Measurements from ENCODE around the gene SMG5.
"Not testable (repeated sequence)": the region's sequence is repeated elsewhere in the genome, so short reads cannot be mapped to it uniquely, and the experiment has no call there.

The SMG5 gene

DNA sequence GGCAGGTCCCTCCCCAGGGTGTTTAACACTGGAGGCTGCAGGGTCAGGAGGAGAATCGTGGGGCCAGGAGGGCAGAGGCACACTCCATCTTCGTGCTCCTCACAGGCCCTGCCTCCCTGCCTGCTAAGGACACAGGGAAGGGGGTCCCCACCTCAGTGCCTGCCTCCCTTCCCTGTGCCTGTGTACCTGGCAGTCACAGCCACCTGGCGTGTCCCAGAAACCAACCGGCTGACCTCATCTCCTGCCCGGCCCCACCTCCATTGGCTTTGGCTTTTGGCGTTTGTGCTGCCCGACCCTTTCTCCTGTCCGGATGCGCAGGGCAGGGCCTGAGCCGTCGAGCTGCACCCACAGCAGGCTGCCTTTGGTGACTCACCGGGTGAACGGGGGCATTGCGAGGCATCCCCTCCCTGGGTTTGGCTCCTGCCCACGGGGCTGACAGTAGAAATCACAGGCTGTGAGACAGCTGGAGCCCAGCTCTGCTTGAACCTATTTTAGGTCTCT, 41.3 kb downstream of the SMG5 start:
- DNase-seq = no peak

GRCh38 chr1:156238248-156238647, 44.4 kb downstream of the SMG5 start:
- DNase-seq = no peak

- DNase-seq = no peak
Observed at GRCh38 chr1:156236164-156236563, 46.5 kb downstream of the SMG5 start.

DNA sequence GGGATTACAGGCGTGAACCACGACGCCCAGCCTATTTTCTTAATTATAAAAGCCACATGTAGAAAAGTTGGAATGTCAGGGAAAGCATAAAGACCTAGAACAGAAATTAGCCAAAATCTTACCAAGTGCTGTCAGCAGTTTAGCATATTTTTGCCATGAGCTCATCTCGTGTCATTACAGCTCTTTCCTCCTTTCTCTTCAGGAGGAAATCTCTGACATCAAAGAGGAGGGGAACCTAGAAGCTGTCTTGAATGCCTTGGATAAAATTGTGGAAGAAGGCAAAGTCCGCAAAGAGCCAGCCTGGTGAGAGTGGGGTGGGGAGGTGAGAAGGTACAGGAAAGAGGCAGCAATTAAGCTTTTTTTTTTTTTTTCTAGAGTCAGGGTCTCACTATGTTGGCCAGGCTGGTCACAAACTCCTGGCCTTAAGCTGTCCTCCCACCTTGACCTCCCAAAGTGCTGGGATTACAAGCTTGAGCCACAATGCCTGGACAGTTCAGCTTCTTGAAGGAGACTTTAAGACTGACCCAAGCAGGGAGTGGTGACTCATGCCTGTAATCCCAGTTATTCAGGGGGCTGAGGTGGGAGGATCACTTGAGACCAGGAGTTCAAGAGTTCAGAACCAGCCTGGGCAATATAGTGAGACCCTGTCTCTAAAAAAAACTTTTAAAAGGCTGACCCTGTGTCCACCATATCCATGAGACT, 49.0 kb downstream of the SMG5 start:
- no peak for DNase-seq

DNA sequence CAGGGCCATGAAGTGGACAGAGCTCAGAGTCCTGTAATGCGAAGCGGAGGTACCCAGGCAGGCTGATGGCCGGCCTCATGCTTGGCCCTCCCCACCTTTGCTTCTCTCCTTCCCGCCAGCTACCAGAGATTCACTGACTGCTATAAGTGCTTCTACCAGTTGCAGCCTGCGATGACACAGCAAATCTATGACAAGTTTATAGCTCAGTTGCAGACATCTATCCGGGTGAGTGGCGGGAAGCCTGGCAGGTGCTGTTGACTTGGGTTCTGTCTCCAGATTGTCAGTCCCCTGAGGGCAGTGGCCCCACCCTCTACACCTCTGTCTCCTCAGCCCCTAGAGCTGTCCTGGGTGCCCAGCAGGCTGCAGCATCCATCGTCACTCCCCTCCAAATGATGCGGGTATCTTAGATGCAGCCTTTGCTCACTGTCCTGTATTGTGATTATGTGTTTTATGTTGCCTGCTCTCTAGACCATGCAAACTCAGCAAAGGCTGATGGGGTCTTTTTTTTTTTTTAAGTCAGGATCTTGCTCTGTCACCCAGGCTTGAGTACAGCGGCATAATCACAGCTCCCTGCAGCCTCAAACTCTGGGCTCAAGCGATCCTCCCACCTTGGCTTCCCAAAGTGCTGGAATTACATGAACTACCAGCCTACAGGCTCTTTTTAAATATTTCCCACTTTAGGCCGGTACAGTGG, 50.3 kb downstream of the SMG5 start:
- DNase-seq = peak; percentile 16

- no peak for DNase-seq
Observed at GRCh38 chr1:156230473-156230837, 52.2 kb downstream of the SMG5 start.

DNA sequence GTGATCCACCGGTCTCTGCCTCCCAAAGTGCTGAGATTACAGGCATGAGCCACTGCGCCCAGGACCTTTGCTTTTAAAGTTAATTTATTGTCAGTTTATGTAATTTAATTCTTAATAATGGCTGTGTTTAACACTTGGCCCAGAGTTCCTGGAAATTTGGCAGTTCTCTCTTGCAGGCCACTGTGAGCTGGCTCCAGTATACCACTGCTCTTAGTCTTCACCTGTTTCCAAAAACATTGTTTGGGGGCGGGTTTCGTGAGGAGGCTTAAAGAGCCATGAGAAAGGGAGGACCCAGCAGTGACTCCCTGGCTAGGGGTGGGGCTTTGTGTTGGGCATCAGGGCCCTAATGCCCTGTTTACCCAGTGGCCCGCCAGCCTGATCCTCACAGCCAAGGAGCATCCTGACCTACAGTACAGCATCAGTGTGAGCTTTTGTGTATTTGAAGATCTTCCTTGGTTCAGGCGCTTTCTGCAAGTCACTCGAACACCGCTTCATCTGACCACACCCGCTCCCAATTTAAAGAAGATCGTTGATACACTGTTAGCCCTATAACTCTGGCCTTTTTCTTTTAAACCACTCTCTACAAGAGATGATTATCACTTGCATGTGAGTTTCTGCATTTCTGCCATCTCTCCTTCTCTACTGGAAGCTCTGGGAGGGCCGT, 52.7 kb downstream of the SMG5 start:
- no peak for DNase-seq

GRCh38 chr1:156228501-156228900, 54.1 kb downstream of the SMG5 start:
- DNase-seq = no peak

GRCh38 chr1:156226782-156227181, 55.8 kb downstream of the SMG5 start:
- no peak for DNase-seq

DNA sequence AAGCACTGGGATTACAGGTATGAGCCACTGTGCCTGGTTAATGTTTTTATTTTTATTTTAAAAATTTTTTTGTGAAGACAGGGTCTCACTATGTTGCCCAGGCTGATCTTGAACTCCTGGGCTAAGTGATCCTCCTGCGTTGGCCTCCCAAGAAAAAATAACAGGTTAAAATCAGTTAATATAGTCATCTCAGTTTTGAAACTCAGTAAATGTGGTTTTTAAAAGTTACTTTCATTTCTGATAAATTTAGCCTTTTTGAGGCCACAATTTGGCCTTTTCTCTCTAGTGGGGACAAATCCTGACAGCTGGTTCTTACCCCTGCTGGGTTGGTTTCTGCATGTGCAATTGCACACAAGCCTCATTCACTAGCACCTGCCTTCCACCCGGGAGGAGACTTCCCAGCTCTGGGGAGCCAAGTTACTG, 56.5 kb downstream of the SMG5 start:
- no peak for DNase-seq

DNA sequence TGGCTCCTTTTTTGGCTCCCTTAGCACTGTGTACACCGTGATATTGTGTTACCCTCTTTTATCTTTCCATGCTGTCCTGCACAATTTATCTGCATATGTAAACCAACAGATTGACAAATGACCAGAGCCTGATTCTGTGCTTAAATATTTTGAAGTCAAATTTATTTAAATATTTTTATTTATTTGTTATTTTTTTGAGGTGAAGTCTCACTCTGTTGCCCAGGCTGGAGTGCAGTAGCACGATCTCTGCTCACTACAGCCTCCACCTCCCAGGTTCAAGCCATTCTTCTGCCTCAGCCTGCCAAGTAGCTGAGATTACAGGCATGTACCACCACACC, 57.0 kb downstream of the SMG5 start:
- no peak for DNase-seq

- no peak for DNase-seq
Observed at GRCh38 chr1:156221986-156222692, 60.5 kb downstream of the SMG5 start.

DNA sequence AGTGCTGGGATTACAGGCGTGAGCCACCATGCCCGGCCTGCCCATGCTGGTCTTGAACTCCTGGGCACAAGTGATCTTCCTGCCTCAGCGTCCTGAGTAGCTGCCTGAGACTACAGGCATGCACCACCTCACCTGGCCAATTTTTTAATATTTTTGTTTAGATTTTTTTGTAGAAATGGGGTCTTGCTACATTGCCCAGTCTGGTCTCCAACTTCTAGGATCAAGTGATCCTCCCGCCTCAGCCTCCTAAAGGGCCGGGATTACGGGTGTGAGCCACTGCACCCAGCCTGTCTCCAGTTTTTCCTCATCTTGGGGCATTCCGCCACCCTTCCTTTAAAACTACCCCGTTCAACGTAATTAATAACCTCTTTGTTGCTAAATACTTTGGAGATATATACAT, 62.4 kb downstream of the SMG5 start:
- no peak for DNase-seq

DNA sequence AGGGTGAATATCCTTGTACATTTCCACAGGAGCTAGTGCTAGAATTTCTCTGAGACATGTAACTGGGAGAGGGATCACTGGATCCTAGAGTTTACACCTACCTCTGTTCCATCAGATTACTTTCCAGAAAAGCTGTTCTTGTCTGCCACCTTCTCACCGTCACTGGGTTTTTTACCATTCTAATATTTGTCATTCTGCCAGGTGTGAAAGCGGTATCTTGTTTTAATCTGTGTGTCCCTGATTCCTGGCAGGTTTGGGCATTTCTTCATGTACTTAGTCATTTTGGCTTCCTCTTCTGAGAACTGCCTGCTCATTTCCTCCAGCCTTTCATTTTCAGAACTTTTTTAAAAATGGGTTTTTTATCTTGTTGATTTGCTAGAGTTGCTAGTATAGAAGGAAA, 64.8 kb downstream of the SMG5 start:
- no peak for DNase-seq

- DNase-seq = not testable (repeated sequence)
Observed at GRCh38 chr1:156216361-156217086, 66.1 kb downstream of the SMG5 start.

GRCh38 chr1:156214024-156214748, 68.4 kb downstream of the SMG5 start:
- DNase-seq = no peak

DNA sequence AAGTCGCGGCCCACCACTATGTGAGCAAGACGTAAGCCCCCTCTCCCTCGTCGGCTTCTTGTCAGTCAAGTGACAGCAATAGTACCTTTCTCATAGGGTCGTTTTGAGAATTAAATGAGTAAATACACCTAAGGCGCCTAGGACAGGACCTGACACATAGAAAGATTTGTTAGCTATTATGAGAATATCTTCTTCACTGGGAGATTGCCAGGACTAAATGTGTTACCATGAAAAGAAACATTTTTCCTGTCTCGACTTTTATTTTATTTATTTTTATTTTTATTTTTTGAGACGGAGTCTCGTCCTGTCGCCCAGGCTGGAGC, 69.0 kb downstream of the SMG5 start:
- DNase-seq = no peak

- peak; percentile 86 for DNase-seq
Observed at GRCh38 chr1:156212833-156213643, 69.6 kb downstream of the SMG5 start, which contains the start of gene PMF1. TSS of gene PMF1 (plus strand) at chr1:156213007. CDS start at chr1:156213016, 9 bp downstream.

- DNase-seq = no peak
Observed at GRCh38 chr1:156212130-156212529, 70.5 kb downstream of the SMG5 start.

GRCh38 chr1:156211243-156211642, 71.4 kb downstream of the SMG5 start:
- DNase-seq = no peak

DNA sequence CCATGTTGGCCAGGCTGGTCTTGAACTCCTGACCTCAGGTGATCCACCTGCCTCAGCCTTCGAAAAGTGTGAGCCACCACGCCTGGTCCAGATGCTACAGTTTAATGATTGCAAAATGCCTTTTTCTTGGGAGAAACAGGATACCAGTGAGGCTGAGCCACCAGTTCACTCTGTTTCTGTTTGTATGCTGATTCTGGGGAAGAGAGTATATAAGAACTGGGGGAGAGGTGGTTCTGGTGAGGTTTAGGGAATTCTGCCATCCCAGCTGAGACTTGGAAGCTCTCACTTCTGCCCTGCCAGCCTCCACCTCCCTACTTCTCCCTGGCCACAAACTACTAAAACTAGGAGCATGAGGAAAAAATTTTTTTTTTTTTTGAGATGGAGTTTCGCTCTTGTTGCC, 77.9 kb downstream of the SMG5 start:
- no peak for DNase-seq
